GM19324 (cell line): Measurements from ENCODE around the gene CA10.

Experiments
- ATAC-seq: cut with Tn5 transposase; IDR thresholded peaks from one replicate; pipeline ENCODE4 v1.9.1; 2021; ENCODE audit warnings: mild to moderate bottlenecking, moderate library complexity; ENCODE audit not compliant: unreplicated experiment, low FRiP score

Gene CA10

DNA sequence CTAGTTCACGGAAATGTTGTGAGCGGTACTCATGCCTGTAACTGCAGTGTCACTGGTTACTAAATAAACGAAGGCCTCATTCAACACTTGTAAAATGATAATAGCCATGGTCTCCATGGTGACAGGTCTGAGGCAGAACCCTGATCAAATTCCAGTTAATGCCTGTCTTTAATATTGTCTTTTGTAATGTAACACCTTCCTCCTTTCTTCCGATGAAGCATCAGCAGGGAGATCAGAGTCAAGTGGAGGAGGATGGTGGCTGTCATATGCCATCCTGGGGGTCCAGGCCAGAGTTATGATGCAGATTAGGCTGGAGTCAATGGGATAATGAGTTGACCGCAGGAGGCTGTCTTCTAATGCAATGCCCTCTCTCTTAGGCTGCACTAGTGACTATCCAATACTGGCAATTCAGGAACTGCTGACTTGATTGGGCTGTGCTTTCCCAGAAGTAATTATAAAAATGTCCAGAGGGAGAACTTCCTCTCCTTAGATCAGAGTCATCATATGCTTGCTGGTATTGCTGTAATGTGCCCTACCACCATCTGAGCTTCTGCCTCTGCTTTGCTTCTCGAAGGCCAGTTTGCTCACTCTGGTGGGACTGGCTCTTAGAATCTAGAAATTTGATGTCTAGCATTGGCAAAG lies 419.1 kb downstream of the CA10 start:
- ATAC-seq = no peak

DNA sequence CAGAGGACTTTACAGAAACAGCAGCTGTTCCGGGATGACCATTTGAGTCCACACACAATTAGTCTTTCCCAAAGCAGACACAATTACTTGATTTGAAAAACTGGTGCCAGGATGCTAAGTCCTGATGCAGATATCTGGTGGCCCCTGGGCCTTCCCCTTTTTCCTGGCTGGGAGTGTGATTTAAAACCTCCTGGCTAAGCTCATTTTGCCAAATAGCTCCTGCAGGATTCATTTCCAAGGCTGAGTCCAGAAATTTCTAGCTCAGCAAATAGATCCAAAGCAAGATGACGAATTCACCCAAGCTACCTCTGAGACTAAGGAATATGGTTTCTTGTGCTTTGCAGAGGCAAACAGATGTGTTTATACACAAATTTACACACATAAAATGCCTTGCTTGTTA lies 422.2 kb downstream of the CA10 start:
- no peak for ATAC-seq

DNA sequence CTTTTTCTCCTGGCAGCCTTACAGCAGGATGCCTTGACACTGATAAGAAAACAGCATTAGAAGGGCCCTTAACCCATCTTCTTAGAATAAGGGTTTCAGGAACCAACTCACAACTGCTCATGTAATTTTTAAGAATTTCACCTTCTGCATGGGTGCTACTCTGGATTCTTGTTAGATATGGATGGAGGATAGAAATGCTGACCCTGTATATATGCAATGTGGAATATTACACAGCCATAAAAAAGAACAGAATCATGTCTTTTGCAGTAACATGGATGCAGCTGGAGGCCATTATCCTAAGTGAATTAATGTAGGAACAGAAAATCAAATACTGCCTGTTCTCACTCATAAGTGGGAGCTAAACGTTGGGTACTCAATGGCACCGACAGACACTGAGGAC lies 423.5 kb downstream of the CA10 start:
- ATAC-seq = no peak

DNA sequence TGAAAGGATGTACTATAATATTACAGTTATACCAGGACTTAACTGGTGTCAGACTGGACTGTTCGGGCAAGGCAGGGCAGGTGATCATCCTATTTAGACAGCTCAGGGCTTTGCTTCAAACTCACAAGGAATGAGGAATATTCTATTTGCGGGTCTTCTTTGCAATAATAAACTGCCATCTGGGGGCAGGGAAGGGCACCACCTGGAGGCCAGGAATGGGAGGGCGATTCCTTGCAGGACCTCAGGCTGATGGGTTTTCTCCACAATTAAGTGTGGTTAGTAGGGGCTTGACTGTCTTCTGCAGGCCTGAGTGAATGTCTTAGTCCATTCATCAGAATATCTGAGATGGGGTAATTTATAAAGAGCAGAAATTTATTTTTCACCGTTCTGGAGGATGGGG lies 424.1 kb downstream of the CA10 start:
- ATAC-seq = no peak

DNA sequence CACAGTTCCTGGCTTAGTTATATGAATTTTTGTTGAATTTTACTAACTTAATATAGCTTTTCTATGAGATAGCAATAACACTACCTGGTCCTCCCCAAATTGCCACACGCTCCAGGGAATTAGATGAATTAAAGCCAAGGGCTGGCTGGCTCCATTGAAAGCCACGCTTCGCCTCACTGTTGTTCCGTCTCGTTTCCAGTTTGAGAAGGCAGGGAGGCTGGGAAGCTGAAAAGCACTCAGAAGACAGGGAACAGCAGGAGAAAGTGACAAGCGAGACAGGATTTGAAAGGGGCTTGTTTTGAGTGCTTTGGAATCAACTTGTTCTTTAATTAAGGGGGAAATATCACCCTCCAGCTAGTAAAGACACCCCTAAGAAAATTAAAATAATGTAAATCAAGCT lies 425.3 kb downstream of the CA10 start:
- ATAC-seq = no peak

DNA sequence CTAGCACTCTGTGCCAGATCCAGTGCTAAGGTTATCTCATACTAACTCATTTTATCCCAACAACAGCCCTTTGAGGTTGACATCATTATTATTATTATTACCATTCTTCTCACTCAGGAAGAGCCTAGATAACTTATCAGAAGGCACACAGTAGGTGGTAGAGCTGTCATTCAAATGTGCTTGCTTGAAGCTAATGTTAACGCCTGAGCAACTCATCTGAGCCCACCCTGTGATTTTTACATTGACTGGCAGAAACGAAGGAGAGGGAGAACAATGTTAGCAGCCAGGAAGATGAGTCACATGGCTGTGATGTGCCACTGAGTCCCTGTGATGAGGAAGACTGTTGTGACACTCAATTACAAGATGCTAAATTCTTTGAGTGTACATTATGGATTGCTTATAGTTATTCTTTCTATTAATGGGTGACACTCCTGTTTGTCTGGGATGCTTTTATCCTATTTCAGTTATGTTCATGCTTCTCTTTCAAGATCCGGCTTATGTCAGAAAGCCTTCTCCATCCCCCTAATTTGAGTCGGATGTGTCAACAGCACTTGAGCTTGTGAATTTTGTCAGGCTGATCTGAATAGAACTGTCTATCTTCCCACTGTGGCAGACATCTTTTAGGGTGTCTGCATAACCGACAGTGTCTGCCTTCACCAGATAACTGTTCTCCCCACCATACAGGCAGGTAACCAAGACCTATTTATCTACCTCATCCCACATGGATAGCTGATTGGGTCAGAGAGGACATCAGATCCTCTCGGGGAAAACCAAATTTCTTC lies 426.4 kb downstream of the CA10 start:
- no peak for ATAC-seq

DNA sequence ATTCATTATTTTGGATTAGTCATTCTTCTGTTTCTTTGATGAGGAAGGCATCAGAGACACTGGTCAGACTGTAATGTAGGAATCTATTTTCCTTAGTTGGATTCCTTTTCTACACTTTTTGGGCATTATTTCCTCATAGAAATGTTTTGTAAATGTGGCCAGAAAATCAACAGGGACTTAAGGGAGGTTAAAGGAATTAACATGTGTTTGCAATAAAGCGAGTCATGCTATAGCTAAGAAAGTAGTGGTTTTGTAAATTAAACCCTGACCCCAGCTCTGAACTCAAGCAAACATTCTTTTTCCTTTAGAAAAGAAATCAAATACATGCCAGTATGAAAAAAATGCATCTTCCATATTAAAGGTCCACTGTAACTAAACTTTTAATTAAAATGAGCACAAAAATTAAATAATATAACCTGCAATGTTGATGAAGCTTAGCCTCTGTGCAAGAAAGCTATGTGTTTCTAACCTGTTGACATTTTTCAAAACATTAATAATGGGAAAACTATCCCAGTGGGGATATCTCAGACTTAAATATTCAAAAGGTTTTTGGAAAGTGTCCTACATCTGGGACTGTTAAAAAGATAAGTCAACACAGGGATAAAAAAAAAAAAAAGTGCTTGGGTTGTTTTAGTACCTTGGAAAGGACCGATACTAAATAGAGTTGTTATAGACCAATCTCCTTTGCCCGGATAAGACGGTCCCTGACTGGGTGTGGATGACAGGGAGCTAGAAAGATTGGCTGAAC lies 428.0 kb downstream of the CA10 start:
- ATAC-seq = no peak

DNA sequence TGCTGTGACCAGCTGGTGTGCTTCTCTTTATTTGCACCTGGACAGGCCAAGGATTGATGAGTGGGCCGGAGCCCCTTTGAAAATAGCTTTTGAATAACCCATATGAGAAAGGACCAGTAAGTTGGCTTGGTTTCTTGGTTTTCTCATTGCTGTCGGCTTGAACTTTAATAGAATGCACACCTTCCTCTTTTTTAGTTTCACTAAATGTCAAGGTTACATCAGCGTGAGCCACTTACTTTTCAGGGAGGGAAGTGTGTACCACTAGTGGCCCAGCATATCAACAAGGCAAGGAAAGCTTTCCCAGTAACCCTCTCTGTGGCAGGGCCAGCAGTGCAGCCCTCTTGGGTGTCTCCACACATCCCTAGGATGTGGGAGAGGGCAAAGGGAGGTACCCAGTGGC lies 433.3 kb downstream of the CA10 start:
- ATAC-seq = no peak

DNA sequence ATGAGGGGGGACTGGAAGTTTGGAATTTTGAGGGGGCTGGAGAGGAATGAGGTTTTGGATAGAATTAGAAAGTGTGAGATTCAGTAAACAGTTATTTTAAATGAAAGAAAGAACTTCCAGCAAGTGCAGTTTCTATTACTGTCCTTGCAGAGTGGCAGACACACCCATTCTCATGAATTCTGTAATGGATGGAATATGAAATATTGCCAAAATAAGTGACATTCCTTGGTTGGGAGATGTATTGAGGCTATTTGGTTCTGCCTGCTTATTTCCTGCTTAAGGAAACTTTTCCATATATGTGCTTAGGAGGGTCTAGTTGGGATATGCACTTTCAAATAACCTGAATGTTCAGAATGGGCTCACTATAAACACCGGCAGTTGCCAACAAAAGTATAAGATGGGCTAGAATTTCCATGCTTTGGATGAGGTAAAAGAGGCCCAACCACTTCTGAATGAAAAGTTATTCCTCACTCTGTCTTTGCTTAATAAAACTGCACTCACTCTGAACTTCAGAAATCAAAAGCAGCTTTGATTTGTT lies 434.4 kb downstream of the CA10 start:
- no peak for ATAC-seq

DNA sequence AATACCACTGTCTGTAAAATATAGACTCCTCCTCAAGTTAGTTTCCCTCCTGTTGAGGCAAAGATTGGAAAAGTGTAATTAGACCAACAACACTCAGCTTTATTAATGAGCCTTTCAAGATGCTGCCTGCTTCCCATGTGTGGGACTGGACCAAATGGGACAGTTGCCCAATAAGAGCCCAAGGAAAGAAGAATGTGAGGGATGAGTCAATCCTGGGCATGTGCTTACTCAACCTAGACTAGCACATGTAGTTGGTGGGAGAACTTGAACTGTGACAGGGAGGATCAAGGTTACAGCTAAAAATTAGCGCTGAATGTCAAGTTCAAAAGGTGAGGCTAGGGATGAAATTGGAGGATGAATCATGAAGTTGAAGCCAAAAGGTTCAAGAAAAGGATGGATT lies 435.5 kb downstream of the CA10 start:
- ATAC-seq = no peak

DNA sequence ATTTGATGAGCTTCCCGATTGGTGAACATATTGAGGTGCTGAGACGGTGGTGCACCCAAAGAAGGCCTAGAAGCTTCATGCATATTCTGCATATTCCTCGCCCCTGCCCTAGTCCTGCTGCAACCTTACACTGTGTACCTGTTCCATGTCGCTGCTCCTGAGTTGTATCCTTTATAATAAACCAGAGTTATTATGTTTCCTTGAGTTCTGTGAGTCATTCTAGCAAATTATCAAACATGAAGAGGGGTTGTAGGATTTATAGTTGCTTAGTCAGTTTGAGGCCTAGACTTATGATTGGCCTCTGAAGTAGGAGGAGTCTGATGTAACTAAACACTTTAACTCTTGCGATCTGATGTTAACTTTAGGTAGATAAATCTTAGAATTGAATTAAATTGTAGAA lies 436.8 kb downstream of the CA10 start:
- no peak for ATAC-seq

DNA sequence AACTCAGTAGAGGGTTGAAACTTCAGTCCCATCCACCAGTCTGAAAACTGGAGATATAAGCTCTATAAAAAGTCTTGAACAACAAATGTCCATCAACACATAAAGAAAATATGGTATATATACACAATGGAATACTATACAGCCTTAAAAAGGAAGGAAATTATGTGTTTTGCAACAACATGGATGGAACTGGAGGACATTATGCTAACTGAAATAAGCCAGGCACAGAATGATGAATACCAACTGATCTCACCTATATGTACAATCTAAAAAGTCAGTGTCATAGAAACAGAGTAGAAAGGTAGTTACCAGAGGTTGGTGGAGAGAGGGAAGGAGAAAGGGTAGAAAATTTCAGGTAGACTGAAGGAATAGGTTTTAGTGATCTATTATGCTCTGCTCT lies 438.1 kb downstream of the CA10 start:
- no peak for ATAC-seq

DNA sequence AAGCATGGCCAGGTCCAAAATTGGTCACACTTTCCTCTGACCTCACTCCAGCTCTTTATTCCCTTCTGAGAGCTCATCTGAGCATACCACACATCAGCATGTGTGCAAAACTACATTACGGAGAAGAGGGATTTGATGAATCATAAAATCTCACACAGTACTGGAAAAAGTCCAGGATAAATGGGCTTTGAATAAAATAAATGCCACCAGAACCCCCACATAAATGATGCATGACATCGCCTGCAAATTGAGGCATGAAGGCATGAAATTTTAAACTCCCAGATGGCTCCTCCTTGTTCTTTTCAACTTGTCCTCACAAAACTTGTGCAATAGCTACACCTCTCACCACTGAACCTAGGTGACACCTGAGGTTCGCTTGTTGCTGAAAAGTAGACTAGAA lies 439.5 kb downstream of the CA10 start:
- no peak for ATAC-seq

DNA sequence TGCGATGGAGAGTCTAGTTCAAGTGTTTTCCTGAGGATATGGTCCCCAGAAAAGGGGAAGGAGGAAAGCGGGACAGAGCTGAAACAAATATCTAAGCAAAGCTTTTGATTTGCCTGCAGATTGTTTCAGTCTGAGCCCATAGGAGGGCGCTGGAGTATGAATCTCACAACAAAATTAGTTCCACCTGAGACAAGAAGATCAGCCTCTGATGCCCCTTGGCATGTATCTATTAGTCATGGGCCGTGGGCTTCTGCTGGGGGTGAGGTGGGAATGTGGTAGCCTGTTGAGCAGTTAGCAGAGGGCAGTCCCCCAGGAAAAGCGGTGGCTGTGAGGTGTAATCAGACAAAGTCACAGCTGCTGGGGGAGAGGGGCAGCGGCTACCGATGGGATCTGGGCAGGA lies 446.9 kb downstream of the CA10 start:
- ATAC-seq = no peak

DNA sequence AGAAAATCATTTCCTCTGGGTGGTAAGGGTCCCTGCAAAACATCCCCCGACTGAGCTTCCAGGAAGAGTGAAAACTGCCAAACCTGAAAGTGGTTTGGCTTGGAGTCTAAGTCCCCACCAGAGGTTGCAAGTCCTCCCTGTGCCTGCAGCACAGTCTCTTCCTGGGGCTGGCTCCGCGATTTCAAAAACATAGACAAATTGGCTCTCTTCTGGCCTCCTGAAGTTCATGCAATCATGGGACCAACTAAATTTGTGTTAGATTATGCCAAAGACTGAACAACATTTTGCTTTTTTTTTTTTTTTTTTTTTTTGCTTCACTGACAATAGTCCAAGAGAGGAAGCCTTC lies 447.9 kb downstream of the CA10 start:
- ATAC-seq = no peak

DNA sequence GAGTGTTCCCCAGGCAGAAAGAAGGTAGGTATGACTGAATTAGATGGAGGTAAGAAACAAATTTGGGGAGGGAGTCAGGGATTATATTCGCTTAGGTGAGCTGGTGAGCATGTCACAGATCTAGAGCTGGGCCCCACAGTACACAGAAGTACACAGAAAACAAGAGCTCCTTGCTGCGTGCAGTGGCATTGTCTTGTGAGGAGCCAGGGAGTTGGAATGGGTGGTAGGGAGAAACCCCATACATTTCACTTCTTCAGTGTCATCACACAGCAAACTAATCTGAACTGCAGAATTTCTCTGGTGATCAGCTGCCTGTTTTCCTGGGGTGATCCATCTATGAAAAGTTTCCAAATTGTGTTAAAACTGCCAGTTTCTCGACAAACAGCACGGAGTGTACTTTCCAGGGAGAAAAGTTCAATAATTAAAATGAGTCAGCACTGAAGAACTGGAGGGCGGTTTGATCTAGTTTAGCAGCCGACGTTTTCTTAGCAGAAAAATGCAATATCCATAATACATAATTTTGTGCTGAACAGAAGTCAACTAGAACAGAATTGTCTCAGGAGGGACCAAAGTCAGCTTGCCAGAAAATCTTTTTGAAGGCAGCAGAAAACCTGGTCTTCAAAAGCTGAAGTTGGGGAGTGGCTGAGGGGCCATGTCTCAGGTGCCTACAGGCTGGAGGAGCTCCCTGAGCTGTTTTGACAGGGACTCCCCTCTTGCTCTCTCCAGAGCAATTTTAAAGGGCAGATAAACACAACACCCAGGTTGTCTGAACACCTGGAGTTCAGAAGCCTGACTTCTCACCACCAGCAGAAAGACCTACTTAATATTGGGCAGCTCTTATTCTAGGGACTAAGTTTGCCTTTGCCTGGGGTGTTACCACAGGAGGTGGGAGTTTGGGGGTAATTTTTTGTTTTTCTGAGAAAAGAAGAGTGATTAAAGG lies 448.6 kb downstream of the CA10 start:
- no peak for ATAC-seq

DNA sequence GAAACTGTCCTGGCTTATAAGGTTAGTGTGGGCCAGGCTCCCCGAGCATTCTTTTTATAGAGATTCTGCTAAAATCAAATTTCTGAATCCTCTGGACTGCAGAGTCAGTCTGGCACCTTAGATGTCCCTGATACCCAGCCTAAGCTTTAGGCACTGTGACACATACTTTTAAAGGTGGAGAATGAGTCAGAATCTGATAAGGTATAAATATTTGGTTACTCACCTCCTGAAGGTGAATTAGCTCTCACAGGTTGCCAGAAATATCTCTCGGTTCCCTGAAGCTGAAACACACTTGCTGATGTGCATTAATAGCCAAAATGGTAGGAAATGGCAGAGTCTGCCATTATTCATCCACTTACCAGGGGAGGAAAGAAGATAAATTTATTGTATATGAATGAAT lies 451.3 kb downstream of the CA10 start:
- ATAC-seq = no peak

DNA sequence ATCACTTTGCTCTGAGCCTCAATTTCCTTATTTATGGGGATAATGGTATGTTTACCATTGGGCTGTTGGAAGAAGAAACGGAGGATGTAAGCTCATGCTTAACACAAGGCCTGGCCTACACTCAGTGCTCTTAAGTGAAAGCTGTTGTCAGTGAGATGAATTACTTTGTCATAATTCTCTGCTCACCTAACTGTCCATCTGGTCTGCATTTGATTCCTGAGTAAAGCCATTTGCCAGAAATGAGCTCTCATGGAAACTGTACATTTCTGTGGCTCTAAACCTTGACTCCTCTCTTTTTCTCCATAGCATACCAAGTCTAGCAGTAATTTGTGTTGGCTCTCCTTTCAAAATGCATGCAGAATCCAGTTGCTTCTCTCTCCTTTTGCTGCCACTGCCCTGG lies 452.4 kb downstream of the CA10 start:
- no peak for ATAC-seq

DNA sequence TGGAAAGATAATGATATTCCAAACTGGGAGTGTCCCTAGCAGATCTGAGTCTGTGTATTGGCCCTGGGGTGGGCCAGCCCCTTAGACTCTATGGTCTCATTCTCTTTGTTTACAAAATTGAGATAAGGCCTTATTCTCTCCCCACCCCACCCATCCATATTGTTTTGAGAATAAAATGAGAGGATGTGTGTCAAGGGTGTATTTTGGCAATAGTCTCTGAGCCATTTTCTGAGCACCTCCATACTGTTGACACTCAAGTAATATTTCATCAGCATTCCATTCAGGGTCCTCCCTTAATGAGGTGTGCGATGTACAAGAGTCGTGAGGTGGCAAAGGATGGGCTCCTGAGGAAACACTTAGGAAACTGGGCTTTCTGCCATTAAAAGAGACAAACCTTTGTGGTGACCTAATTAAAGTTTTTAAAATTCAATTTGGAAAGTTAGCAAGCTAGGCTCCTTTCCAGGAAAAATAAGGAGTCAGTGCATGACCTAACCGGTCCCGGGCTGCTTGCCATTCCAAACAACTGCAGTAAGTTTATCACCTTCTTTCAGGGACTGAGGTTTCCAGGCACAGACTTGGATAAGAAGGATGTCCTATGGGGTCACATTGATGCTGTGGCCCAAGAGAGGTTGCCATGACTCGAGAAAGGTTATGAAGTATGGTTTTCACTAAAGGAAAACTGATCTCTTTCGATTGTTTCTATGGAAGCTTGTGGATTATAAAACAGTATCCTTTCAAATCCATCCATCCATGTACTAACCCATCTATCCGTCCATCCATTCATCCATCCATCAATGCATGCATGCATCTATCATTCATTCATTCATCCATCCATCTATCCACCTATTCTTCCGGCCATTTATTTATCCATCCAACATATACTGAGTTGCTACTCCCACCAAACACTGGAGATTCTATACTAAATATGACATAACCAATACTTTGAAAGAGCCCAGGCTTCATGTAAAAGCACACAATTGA lies 454.9 kb downstream of the CA10 start:
- ATAC-seq = no peak
